GM04503 (cell line): ENCODE data around the gene ME3.
A peak's percentile ranks its signal among the peaks of the same experiment; 100 is the strongest.

Experiments used
- DNase-seq: peaks from one replicate; pipeline ENCODE4 v3.0.0-alpha.2; 2012; ENCODE audit warnings: low read depth

Gene ME3

DNA sequence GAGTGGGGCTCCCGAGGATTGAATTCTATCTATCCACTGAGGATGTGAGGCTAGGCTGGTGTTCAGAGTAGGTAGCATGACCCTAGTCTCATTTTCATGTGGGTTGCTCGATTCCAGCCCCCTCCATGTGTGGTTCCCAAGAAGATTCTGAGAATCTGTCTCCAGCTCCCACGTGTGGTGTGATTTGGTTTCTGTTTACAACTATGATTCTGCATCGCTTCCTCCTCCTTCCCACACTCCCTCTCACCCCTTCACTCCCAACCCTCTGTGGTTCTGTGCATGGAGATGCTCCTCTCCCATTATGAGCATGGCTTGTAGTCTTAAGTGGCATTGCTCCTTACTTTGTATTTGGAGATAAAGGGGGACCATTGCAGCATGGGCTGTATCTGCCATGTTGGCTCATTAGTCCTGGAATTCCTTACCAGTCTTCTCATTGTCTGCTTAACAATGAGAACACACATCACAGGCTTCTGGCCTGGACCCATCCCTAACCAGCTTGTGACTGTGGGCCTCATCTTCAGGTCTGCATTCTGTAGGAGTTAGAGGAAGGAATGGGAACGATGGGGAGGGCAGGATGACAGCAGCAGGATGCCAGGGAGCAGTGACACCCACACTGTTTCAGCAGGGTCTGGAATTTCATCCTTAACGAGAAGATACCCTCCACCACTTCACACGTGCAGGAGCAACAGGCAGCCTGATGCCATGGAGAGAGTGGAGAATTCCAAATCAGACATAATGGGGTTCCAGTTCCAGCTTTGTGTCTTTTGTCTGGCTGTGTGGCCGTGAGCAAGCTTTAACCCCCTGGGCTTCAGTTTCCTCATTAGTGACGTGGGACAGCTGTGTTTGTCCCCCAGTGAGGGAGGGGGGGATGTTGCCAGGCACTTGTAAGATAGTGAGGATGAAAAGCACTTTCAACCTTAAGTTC is 211.7 kb downstream of the ME3 start:
- DNase-seq = no peak

DNA sequence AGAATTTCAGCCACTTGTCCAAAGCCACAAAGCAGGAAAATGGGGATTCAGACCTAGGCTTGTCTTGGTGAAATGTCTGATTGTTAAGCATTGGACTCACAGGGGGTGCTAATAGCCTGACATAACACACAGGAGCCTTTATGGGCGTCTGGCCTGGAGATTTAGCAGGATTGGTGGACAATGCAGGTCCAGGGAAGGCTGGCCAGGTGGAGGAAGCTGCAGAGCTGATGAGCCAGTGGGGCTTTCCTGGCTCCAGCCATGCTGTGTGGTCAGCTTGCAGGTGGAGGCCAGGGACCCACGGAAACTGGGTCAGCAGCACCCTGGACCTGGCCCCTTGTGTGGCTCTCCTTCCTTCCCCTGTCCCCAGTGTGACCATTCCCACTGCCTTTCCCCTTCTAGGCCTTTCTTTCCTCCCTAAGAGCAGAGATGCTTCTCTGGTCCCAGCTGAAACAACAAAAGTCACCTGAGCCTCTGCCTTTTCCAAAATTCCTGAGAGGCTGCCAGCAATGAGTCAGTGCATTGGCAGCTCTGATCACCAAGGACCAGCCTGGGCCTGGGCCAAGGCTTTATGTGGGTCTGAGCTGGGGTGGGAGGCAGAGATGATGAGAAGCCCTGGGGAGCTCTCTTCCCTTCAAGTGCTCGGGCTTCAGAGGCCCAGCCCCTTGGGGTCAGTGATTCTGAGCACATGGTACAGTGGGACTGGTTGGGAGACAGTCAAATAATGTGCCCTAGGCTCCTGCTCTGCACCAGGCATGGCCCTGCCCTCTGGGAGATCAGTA is 212.5 kb downstream of the ME3 start:
- DNase-seq = no peak

DNA sequence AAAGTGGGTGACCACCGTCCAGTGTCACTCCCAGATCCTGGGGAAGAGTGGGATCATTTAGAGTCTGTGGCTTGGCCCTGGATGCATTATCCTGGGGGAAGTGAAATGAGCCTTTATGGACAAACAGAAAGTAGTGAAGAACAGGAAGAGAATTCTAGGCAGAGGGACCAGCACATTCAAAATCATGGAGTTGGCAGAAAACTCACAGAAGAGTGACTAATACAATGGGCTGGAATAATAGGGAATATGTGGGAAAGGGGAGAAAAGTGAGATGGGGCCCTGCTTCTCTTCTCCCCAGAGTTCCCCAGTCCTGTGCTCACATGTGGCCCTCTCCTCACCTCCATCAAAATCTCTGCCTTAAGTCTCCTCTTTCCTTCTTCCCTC is 213.4 kb downstream of the ME3 start:
- no peak for DNase-seq

DNA sequence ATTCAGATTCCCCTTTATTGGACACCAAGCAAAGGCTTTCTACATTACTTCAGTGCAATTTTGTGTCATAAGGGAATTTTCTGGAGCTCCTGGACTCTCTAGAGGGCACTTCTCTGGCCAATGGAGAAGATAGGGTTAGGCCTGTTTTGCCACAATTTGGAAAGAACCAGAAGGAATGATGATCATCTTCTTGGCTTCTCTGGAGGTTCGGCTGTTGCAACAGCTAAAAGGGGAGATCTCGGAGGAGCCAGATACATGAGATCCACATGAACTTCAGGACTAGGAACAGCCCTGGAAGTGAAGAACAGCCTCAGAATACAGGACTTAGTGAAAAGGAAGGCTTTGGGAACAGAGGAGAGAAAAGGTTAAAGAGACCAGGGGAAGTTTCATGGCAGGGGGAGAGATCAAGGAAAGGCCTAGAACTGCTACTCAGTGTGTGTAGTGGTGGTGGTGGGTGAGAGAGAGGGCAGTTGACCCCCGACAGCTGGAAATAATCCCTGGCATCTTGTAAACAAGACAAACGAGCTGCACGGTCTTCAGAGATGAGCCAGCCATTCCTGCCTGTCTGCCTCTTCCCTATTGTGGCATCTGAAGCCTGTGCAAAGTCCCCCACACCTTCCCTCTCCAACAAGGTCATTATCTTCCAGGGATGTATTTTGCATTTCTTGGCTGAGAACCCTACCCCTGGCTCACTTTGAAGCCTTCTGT is 214.0 kb downstream of the ME3 start:
- no peak for DNase-seq

DNA sequence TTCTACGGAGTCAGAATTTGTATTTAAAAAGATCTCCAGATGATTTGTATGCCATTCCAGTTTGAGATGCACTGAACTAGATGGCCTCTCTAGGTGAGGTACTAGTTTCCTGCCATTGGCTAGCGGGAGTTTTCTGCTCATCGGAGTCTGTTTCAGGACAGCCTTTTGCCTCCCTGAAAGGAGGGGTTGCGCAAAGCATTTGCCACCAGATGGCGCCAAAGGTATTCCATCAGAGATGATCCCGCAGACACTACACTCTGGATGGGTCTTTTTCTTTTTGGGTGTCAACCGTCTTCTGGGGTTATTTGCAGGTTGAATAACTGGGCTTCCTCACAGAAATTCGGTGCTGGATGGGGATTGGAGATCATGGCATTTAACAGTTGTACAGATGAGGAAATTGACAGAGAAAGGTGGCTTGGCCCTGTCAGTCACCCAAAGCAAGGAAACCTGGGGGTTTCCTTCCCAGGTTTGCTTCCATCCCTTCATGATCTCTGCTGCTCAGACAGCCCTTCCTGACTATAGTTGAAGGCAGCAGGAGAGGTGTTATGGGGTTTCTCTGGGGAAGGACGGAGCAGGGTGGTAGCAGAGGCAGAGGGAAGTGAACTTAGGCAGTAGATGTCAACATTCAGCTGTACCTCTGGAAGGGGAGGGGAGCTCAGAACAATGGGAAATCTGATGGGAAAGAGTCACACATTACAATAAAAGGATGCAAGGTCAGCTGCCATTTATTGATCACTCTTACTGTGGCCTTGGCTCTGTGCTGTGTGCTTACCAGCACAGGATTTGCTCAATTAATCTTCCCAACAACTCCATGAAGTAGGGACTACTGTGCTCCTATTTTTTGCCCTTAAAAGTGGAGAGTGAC is 216.1 kb downstream of the ME3 start:
- DNase-seq = no peak

DNA sequence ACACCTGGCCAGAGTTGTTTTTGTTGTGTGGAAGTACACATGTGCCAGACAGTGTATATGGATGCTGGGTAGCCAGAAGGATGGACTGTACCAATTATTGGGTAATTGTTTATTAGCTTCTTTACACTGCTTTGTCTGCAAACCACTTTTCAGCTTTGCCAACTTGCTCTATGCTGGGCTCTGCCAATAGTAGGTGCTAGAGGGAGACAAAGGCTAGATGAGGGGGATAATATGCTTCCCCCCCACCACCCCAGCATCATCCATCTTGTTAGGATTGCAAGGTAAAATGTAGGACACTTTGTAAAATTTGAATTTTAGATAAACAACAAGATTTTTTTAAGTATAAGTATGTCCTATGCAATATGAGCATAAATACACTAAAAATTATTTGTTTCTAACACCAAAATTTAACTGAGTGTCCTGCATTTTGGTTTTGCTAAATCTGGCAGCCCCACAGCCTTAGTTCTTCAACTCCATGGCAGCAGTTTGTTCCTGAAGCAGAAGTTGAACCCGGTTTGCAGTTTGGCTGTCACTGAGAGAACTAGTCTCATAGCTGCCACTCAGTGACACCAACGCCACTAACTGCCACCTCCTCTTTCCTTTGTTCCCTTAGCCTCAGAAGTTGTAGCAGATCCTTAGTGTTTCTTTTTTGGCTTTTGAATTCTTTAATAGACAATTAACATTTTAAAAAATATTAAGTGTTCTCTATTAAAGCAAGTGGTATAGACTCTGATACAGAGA is 219.0 kb downstream of the ME3 start:
- DNase-seq = no peak

DNA sequence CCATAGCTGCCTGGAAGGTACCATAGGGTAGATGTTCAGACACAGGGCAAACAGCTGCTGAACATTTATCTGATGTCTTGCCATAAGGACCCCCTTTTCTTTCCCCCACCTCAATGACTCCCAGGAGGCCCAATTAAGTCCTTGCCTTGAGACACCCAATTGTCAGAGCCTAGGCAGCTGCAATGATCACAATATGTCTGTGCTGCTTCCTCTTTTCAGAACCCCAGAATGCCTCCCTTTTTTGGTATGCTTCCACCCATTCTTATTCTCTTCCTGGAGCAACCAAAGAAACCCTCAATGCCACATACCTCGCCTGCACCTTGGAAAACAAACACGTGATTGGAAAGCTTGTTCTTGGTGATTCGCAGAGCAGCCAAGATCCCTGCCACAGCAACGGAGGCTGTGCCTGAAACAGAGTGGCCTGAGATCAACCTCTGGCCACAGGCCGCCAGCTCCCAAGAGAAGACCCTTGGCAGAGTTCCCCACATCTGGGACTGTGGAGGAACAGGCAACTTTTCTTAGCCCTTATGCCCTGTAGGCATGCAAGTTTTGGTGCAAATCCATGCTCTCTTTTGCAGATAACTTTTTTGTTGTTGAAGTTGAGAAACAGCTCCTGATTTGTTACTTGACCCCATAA is 222.3 kb downstream of the ME3 start:
- no peak for DNase-seq

DNA sequence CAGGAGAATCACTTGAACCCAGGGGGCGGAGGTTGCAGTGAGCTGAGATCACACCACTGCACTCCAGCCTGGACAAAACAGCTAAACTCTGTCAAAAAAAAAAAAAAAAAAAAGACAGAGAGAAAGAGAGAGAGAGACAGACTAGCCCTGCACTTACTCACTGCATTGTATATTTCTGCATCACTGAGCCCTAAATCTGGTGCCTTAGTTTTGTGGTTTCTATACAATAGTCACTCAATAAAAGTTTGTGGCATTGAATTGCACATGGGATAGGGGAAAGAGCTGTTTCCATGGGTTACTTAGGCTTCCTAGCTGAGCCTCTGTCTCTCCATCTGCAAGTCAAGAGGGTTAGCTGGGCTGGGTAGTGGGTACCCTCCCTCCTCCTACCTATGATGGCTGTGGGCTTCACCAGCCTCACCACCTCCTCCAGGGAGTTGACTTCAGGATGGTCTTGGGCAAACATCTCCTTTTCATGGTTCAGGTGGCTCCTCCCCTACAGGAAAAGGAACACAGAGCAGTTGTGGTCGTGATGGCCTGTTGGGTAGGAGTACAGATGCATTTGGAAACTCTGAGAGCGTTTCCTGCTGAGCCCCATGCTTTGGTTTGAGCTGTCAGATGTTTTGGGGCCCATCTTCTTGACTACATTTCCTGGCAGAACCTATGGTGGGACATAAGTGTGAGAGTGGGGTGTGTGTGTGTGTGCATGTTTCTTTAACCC is 224.5 kb downstream of the ME3 start:
- DNase-seq = no peak

DNA sequence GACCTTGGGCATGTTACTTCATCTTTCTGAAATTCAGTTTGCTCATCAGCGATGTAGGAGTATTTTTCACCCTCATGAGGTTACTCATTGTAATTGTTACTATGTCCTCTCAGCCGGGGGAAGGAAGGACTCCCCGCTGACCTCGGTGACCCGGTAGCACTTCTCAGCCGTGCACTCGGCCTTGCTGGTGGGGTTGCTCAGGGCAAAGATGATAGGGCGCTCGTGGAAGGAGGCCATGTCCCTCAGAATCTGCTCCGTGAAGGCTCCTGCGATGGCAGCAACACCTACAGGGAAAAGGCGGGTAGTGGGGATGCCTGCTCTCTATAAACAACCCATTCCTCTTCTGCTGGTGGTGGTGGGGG is 225.5 kb downstream of the ME3 start:
- DNase-seq = no peak

DNA sequence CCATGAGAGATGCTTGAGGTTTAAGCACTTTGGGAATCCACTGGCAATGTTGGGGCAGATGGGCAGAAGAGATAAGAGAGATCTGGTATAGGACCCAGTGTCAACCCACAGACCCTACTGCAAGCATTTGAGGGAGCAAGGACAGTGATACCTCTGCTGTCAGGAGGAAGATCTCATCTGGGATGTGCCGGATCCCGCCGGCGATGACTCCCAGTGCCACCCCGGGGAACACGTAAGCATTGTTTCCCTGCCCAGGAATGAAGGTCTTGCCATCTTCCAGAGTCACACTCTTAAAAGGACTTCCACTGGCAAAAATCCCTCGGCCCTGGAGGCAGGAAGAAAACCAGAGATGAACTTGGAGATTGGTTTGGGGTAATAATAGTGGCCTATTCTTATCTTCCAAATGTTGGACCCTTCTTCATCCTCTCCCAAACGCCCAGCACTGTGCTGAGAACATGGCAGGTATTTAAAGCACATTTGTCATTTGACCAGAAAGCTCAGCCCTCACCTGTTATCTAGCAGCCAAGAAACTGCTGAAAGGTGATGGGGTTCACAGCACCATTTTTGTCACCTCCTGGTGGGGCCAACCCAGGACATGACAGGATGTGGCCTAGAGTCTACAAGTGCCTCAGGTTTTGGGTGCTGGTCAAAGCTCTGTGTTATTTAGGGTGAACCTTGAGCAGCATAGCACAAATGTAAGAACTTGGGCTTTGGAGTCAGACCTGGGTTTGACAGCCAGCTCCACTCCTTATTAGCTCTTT is 226.1 kb downstream of the ME3 start:
- no peak for DNase-seq

DNA sequence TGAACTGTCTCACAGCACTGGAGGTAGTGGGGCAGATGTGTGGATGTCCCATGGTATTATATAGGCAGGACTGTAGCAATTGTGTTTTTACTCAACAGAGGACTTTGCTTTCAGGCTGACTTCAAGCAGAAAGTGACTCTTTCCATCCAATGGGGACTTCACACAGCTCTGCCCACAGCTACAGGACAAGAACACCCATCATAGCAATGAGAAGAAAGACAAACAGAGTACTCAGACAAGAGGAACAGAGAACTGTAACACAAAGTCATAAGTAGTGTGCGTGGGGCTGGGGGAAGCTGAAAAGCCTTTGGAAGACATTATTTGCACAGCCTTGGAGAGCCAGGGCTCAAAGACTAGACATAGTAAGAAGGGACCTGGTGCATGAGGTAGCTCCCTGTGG is 227.4 kb downstream of the ME3 start:
- no peak for DNase-seq

DNA sequence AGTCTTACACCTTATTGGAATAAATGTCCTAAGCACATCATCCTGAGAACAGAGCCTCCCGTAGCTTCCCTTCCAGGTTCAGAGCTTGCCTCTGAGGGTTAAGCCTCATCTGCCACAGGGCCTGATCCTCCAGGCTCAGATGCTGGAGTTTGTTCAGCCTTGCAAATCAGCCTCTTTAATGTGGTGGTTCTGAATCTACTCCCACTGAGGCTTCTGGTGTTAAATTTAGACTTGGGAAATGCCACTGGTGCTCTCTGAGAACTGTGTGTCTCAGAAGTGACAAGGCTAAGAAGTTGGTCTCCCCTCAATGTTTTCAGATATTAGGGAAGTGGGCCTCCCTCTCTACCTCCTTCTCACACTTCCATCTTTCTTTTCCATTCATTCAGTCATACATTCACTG is 229.0 kb downstream of the ME3 start:
- DNase-seq = no peak

DNA sequence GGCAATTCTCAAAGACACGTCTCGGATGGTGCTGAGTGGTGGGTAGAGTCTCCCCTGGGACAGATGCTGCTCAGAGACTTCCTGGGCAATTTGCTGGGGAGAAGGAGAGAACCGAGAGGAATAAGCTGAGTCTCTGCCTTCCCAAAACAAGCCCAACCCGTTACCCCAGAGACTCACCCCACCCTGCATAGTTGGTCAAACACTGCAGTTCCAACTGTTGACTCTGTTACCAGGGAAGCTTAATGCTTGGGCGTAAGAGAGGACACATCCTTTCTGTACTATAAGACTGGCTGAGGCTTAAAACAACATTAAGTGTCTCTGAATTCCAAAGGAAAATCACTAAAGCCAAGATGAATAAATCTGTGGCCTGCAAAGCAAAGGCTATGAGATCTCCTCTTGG is 229.6 kb downstream of the ME3 start:
- DNase-seq = no peak

DNA sequence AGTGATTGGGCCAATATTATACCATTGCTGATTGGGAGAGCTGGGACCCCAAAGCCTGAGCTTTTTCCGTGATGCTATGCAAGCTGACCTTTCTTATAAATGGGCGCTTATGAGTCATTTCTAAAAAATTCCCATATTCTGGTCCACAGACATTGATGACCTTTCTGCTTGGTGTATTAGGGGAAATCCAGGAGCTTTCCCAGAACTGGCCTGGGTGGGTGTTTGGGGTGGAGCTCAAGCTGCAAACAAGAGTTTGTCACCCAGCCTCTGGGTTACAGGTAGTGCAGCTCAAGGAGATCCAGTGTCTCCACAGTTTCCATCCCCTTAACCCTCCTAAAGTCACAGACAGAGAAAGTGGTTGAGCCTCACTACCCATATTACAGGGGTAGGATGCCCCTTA is 230.0 kb downstream of the ME3 start:
- no peak for DNase-seq

DNA sequence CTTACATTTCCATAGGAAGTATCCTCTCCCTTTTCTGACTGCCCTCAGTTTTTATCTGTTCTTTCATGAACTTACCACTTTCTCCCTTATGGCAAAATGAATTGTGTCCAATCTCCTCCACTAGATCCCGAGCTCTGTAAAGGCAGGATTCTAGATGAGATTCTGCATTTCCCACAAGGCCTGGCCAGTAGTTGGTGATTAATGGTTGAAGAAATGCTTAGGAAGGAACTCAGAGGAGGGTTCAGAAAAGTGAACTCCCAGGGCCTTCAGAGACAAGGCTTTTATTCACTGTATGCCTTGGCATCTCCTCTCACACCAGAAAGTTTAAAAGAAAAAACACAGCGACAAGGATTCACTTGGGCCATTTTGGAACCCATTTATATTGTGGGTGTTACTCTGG is 231.6 kb downstream of the ME3 start:
- no peak for DNase-seq

DNA sequence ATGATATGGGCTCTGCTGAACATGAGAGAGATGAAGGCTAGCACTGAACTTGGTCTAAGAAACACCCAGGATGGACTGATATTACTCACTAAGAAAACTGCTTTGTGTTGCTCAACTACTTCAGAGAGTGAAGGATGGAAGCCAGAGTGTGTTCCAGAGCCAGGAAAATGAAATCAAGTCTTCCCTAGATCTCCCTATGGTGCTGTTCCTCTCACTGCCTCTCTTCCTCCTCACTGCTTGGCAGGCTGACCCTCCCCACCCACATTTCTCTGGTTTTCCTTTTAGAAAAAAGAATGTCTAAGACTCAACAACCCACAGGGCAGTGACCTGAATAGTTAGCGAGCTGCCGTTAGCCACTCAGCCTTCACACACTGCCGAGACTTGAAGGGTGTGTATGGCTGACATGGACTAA is 232.1 kb downstream of the ME3 start:
- DNase-seq = peak; percentile 67

DNA sequence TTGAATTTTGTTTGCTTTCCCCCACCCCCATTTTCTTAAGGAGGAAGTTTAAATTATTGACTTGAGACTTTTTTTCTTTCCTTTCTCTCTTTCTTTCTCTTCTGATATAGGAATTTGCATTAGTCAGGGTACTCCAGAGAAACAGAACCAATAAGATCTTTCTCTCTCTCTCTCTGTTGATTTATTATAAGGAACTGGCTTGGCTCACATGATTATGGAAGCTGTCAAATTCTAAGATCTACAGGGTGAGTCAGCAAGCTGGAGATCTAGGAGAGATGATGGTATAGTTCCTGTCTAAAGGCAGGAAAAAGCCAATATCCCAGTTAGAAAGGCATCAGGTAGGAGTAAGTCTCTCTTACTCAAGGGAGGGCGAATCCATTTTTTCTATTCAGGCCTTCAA is 233.7 kb downstream of the ME3 start:
- DNase-seq = peak; percentile 27

DNA sequence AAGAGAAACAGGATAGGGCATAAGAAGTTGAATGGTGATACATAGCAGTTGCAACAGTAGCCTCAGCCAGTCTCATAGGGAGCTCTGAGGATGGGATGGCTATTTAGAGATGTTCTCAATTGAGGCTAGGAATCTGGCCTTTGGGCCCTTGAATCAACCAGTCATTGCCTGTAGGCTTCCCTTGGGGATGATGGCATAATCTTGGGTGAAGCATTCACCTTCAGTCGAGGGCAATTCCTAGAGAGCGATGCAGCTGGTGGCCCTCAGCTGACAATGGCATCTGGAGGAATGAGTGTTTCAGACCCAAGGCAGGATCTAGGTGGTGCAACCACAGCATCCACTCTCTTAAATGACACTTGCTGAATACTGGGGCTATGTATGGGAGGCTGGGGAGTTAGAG is 236.7 kb downstream of the ME3 start:
- DNase-seq = no peak
